Neutrophil (primary cell): ENCODE data around the gene SWT1.
"Not testable (repeated sequence)": the region's sequence is repeated elsewhere in the genome, so short reads cannot be mapped to it uniquely, and the experiment has no call there.

ENCODE experiments used
- H3K27ac ChIP-seq: fragments of 200-600 bp; sonication (generic); 2 replicates; pipeline ENCODE4 v1.5.1; 2016; ENCODE audit warnings: mild to moderate bottlenecking, moderate library complexity
- H3K27me3 ChIP-seq: fragments of 200-600 bp; sonication (generic); 2 replicates; pipeline ENCODE4 v1.6.0; 2016; ENCODE audit warnings: mild to moderate bottlenecking
- H3K36me3 ChIP-seq: fragments of 200-600 bp; sonication (generic); 2 replicates; pipeline ENCODE4 v1.5.1; 2017
- H3K4me1 ChIP-seq, 2 experiments: fragments of 200-600 bp in 1 of 2; sonication (generic) in 1 of 2; 1 replicate in 1 of 2; 2 replicates in 1 of 2; pipeline versions ENCODE4 v1.5.1 to v1.6.1; 2013 to 2016; ENCODE audit warnings: low read depth in 1 of 2, low read length in 1 of 2, mild to moderate bottlenecking in 1 of 2, moderate library complexity in 1 of 2; ENCODE audit not compliant: control insufficient read depth in 1 of 2, insufficient read depth in 1 of 2
- H3K4me3 ChIP-seq, 2 experiments: fragments of 200-600 bp in 1 of 2; sonication (generic) in 1 of 2; 1 replicate in 1 of 2; 2 replicates in 1 of 2; pipeline ENCODE4 v1.5.1; 2013 to 2016; ENCODE audit warnings: low read depth in 1 of 2, low read length in 1 of 2, mild to moderate bottlenecking in 1 of 2, moderate library complexity in 1 of 2
- H3K9me3 ChIP-seq: fragments of 200-600 bp; sonication (generic); 2 replicates; pipeline ENCODE4 v1.5.1; 2016
- TF ChIP-seq, protein P1 (sequence below): fragments of 200-600 bp; sonication (generic); IDR thresholded peaks from 2 replicates; pipeline ENCODE4 v1.5.1; 2016; ENCODE audit warnings: antibody characterized with exemption

Gene SWT1

DNA sequence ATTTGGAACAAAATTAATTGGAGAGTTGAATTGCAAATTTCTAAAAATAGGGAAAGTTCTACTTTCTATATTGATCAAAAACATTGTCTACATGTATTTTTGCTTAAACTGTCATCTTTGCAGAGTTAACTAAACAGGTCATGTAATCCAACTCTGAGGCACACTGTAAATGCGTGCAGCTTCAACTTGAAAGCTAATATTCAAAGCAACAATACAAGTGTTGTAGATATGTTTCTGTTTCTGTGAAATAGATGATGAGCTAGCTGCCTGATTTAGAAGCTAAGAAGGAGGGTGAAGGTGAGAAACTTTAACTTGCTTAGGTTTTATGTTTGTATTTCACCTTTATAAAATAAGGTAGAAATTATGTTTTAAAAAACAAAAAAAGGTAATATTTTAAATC lies 82.9 kb downstream of the SWT1 start:
- Histone ChIP-seq H3K36me3 (no peaks in the 10 kb centered on the region), H3K27ac (no peak overlapping the region), H3K4me1 (no peaks in the 10 kb centered on the region), H3K27me3 (no peaks in the 10 kb centered on the region), H3K9me3 (no peaks in the 10 kb centered on the region), H3K4me3 (no peak overlapping the region)
- TF ChIP-seq, protein P1, sequence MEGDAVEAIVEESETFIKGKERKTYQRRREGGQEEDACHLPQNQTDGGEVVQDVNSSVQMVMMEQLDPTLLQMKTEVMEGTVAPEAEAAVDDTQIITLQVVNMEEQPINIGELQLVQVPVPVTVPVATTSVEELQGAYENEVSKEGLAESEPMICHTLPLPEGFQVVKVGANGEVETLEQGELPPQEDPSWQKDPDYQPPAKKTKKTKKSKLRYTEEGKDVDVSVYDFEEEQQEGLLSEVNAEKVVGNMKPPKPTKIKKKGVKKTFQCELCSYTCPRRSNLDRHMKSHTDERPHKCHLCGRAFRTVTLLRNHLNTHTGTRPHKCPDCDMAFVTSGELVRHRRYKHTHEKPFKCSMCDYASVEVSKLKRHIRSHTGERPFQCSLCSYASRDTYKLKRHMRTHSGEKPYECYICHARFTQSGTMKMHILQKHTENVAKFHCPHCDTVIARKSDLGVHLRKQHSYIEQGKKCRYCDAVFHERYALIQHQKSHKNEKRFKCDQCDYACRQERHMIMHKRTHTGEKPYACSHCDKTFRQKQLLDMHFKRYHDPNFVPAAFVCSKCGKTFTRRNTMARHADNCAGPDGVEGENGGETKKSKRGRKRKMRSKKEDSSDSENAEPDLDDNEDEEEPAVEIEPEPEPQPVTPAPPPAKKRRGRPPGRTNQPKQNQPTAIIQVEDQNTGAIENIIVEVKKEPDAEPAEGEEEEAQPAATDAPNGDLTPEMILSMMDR: no peak

DNA sequence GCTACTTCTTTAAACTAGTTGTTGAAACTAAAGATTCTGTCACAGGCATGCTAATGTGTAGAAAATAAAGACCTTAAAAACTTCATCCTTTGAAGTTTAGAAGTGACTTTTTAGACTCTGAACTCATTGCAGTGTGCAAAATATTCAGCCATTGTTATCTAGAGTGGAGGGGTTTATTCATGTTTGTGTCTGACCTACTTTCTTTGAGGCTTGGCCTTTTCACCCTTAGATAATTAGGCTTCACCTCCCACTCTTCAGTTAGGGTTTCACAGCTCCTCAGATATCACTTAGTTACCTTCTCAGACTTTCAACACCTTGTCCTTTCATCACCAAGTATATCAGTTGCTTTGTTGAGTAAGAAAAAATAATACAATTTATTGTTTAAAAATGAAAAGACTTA lies 84.2 kb downstream of the SWT1 start:
- TF ChIP-seq, protein P1: no peak
- Histone ChIP-seq H3K27ac (no peak overlapping the region), H3K4me1 (no peaks in the 10 kb centered on the region), H3K27me3 (no peaks in the 10 kb centered on the region), H3K36me3 (no peaks in the 10 kb centered on the region), H3K4me3 (no peak overlapping the region), H3K9me3 (no peaks in the 10 kb centered on the region)

DNA sequence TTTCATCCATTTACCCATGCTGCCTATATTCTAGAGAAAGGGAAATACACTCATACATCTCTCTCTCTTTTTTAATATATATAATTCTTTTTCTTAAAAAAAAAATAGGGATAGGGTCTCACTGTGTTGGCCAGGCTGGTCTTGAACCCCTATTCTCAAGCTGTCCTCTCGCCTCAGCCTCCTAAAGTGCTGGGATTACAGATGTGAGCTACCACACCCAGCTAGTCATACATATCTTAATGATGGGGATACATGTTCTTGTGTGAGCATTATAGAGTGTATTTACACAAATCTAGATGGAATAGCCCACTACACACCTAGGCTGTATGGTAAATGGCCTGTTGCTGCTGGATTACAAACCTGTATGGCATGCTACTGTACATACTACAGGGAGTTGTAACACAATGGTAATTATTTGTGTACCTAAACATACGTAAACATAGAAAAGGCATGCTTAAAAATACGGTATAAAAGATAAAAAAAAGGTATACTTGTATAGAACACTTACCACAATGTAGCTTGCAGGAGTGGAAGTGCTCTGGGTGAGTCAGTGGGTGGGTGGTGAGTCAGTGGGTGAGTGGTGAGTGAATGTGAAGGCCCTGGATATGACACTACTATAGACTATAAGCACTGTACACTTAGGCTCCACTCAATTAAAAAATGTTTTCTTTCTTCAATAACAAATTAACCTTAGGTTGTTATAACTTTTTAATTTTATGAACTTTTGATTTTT lies 87.2 kb downstream of the SWT1 start:
- Histone ChIP-seq H3K27ac (no peak overlapping the region), H3K4me1 (no peaks in the 10 kb centered on the region), H3K9me3 (no peaks in the 10 kb centered on the region), H3K4me3 (no peak overlapping the region), H3K27me3 (no peaks in the 10 kb centered on the region), H3K36me3 (no peaks in the 10 kb centered on the region)
- TF ChIP-seq, protein P1: no peak

DNA sequence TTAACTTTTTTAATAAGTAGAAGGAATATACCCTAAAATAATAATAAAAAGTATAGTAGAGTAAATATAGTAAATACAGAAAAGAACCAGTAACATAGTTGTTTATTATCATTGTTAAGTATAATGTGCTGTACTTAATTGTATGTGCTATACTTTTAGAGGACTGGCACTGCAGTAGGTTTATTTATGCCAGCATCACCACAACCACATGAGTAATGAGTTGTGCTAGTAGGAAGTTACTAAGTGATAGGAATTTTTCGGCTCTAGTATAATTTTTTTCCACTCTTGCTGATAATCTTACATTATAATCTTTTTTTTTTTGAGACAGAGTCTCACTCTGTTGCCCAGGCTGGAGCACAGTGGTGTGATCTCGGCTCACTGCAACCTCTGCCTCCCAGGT lies 88.5 kb downstream of the SWT1 start:
- Histone ChIP-seq H3K36me3 (no peaks in the 10 kb centered on the region), H3K4me1 (no peaks in the 10 kb centered on the region), H3K4me3 (no peak overlapping the region), H3K27me3 (no peaks in the 10 kb centered on the region), H3K27ac (no peak overlapping the region), H3K9me3 (no peaks in the 10 kb centered on the region)
- TF ChIP-seq, protein P1: no peak

DNA sequence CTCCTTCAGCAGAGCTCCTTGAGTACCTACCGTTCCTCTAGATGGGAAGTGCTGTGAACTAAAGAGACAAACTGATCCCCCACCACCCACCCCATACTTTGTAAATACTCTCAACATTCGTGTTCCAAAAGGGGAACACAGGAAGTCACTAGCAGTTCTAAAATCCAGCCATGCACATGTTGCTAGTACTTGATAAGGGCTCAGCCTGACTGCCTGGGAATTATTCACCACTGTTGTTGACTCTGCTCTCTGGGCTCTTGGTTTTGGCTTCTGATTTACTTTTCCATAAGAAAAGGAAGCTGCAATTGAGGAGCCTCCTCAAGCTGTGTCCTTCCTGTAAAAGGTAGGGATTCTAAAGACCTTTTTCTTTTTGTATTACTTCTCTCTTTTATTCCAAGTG lies 92.6 kb downstream of the SWT1 start:
- Histone ChIP-seq H3K36me3 (no peaks in the 10 kb centered on the region), H3K4me1 (no peaks in the 10 kb centered on the region), H3K27ac (no peak overlapping the region), H3K9me3 (no peaks in the 10 kb centered on the region), H3K4me3 (no peak overlapping the region), H3K27me3 (no peaks in the 10 kb centered on the region)
- TF ChIP-seq, protein P1: no peak

DNA sequence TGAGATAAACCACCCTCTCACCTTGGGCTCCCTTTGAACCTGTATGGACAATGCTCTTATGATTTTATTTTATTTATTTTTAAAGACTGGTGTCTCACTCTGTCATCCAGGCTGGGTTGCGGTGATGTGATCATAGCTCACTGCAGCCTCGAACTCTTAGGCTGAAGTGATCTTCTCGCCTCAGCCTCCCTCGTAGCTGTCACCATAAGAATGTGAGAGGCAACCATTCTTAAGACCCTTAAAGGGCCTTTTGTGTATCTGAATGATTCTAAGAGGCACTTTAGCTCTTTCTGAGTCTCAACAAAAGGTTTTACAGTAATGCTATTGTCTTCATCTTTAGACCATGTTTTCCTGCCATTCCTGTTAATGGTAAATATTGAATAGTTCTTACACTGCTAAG lies 93.1 kb downstream of the SWT1 start:
- Histone ChIP-seq H3K4me1 (no peaks in the 10 kb centered on the region), H3K9me3 (no peaks in the 10 kb centered on the region), H3K36me3 (no peaks in the 10 kb centered on the region), H3K27me3 (no peaks in the 10 kb centered on the region), H3K4me3 (no peak overlapping the region), H3K27ac (no peak overlapping the region)
- TF ChIP-seq, protein P1: no peak

DNA sequence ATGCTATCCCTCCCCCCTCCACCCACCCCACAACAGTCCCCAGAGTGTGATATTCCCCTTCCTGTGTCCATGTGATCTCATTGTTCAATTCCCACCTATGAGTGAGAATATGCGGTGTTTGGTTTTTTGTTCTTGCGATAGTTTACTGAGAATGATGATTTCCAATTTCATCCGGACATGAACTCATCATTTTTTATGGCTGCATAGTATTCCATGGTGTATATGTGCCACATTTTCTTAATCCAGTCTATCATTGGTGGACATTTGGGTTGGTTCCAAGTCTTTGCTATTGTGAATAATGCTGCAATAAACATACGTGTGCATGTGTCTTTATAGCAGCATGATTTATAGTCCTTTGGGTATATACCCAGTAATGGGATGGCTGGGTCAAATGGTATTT lies 95.0 kb downstream of the SWT1 start:
- not testable (repeated sequence) for H3K27me3 ChIP-seq, H3K4me3 ChIP-seq, H3K9me3 ChIP-seq, H3K36me3 ChIP-seq, H3K4me1 ChIP-seq, H3K27ac ChIP-seq

DNA sequence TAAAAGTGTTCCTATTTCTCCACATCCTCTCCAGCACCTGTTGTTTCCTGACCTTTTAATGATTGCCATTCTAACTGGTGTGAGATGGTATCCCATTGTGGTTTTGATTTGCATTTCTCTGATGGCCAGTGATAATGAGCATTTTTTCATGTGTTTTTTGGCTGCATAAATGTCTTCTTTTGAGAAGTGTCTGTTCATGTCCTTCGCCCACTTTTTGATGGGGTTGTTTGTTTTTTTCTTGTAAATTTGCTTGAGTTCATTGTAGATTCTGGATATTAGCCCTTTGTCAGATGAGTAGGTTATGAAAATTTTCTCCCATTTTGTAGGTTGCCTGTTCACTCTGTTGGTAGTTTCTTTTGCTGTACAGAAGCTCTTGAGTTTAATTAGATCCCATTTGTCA lies 95.4 kb downstream of the SWT1 start:
- H3K27ac ChIP-seq, H3K4me1 ChIP-seq, H3K4me3 ChIP-seq, H3K9me3 ChIP-seq, H3K27me3 ChIP-seq, H3K36me3 ChIP-seq: not testable (repeated sequence)
